Stimulated activated CD4-positive, alpha-beta T cell treated with anti-CD3 and anti-CD28 coated beads, TNF-alpha, amount 100 ng/mL, for 4 hours (primary cell): ENCODE results near the gene RPL6.
"Not testable (repeated sequence)": the region's sequence is repeated elsewhere in the genome, so short reads cannot be mapped to it uniquely, and the experiment has no call there.

Source experiments
- DNase-seq, 3 experiments: peaks; one replicate each; pipeline ENCODE4 v3.0.0-alpha.2; 2020; ENCODE audit warnings: low read depth in 3 of 3

RPL6 gene

DNA sequence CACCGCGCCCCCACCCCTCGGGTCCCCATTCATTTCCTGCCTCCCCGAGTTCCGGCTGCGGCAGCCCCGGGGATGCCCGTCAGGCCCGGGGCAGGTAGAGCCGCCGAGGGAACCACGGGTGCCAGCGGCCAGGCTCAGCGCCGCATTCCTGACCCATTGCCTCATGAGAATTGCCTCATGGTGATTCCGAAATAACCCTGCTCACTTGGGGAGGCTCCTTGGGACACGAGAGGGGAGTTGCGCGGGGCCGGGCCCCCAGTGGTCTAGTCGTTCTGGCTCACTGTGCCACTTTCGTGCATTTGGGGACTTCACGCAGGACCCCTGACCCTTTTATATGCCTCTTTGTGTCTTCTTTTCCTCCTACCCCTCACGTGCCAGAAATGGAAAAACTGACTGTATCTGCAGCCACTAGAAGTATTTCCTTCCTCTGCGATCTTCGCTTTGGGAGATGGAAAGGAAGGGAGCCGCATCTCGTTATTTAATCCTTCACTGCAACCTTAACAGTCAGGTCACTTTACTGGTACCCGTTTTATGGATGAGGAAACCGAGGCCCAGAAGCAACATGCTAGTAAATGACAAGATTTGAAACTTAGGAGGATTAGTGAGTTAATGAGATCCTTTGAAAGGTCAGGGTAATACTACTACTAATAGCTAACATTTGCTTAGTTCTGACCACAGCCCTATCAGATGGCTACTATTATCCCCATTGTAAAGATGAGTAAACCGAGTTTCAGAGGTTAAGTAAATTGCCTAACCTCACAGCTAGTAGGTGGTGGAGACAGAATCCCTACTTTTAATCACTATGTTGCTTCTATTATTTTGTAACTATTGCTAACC, 10.1 kb upstream of the RPL6 start:
- DNase-seq, result peak in 1 of 3 experiments; percentile 10

DNA sequence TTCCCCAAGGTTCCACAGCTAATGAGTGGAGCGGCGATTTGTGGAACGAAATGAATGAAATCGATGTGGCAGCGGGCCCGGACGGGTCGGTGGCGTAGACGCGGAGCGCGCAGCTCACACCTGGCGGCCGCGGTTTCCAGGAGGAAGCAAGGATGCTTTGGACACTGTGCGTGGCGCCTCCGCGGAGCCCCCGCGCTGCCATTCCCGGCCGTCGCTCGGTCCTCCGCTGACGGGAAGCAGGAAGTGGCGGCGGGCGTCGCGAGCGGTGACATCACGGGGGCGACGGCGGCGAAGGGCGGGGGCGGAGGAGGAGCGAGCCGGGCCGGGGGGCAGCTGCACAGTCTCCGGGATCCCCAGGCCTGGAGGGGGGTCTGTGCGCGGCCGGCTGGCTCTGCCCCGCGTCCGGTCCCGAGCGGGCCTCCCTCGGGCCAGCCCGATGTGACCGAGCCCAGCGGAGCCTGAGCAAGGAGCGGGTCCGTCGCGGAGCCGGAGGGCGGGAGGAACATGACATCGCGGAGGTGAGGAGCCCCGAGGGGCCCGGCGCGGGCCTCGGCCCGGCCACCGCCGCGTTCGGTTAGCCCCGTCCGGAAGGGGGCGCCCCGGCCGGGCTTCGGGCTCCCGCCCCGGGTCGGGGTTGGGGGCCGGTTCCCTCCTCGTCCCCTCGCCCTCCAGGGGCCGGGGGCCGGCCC, 9.3 kb upstream of the RPL6 start, which contains the start of gene PTPN11:
TSS of gene PTPN11 (plus strand) at position 340 of the 689 bp plus-strand sequence. CDS start at position 505, 165 bp downstream.
- peak; percentile 81 to 93 (median 86) for DNase-seq

DNA sequence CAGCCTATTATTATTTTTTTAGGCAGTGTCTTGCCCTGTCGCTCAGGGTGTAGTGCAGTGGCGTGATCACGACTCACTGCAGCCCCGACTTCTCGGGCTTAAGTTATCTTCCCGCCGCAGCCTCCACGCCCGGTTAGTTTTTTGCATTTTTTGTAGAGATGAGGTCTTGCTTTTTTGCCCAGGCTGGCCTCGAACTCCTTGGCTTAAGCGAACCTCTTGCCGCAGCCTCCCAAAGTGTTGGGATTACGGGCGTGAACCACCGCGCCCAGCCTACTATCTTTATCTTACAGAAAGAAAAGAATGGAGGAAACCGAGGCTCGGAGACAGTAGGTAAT, 8.8 kb upstream of the RPL6 start:
- no peak for DNase-seq

DNA sequence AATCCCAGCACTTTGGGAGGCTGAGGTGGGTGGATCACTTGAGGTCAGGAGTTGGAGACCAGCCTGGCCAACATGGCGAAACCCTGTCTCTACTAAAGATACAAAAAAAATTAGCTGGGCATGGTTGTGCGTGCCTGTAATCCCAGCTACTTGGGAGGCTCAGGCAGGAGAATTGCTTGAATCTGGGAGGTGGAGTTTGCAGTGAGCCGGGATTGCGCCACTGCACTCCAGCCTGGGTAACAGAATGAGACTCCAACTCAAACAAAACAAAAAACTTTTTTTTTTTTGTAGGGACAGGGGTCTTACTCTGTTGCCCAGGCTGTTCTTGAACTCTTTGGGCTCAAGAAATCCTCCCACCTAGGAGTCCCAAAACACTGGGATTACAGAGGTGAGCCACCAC, 6.1 kb upstream of the RPL6 start:
- DNase-seq, result not testable (repeated sequence)

DNA sequence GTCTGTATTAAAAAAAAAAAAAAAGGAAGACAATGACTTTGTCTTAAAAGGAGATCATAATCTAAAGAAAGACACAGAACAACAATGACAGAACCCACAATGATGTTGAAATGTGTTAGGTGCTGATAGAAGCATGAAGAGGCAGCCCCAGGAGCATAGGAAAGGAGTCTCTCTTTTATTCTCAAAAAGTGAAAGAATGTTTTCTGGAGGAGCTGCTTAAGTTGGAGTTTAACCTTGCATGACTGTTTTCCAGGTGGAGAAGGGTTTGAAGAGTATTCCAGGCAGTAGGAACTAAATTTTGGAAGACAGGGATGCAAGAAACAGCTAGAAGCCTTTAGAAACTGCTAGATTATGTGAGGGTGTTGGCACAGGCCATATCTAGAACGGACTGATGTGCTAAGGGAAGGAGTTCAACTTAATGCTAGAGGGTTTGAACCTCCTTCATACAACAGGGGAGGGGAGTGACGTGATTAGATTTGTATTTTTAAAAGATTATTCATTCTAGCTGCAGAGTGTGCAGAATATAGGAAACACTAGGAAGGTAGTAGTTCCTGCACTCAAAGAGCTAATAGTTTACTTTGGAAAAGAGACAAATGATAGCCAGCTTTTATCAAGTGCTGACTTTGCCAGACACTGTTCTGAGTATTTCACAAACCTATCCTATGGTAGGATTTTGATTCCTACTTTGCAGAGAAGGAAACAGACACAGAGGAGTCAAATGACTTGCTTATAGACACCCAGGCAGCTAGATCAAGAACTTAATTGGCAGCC, 4.6 kb upstream of the RPL6 start:
- no peak for DNase-seq

DNA sequence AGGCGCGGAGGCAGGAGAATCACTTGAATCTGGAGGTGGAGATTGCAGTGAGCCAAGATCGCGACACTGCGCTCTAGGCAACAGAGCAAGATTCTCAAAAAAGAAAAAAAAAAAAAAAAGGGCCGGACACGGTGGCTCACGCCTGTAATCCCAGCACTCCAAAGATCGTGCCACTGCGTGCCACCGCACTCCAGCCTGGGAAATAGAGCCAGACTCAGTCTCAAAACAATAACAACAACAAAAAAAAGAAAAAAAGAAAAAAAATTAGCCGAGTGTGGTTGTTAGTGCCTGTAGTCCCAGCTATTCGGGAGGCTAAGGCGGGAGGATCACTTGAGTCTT, 470 bp upstream of the RPL6 start:
- no peak for DNase-seq

DNA sequence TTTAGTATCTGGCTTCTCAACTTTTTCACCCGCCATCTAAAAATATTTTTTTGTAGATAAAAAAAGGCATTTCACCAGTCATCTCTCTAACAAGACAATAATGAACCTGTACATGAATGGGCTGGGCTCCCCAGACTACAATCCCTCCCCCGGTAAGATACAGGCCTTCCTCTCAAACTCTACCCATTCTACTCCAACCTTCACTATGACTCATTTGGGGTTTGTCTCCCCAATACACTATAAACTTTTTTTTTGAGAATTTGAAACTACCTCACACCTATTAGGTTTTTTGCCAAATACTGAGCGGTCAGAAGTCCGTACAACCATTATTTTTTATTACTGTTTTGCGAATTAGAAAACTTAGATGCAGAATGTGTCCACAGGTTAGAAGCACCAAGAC, 784 bp downstream of the RPL6 start:
- no peak for DNase-seq

DNA sequence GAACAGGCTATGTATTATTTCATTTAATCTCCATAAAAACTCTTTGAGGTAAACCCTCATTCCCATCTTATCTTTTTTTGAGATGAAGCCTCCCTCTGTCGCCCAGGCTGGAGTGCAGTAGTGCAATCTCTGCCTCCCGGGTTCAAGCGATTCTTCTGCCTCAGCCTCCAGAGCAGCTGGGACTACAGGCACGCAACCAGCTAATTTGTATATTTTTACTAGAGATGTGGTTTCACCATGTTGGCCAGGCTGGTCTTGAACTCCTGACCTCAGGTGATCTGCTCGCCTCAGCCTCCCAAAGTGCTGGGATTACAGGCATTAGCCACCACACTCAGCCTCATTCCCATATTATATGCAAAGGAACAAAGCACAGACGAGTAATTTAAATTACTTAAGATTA, 1.7 kb downstream of the RPL6 start:
- DNase-seq, result not testable (repeated sequence)

DNA sequence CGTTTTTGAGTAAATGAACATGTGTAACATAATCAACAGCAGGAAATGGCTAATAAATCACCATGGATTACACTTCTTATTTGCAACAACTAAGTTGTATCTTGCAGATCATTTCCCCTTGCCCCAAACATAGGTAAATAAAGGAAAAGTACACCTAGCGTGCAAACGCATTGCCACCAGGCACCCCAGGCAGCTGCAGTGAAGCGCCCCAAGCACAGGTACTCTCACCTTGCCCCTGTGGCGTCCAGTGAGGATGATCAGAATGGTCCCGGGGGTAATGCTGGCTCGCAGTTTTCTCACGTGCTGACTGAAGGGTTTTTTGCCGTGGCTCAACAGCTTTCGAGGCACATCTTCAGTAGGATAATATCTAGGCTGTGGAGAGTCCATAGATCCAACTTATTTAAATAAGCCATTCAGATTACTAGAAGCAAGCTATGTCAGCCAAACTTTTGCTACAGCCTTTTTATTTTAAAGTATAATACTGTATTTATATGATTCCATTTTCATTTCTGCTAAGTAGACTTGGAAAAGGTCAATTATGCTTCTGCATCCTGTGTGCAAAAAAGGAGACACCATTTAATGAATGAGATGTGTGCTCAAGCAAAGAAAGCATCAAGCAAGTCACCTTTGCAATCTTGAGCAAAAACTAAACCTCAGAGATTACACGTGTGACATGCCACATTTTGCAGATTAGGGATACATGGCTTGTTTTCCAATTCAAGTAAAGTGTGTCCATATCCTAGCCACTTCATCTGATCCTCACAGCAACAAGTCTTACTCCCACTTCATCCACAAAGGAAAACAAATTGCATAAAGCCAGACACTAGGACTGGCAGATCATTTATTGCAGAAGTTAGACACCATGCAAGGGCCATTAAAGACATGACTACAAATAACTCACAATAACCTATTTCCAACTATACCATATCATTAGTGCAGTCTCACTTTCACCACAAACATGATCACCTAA, 2.6 kb downstream of the RPL6 start:
- no peak for DNase-seq

DNA sequence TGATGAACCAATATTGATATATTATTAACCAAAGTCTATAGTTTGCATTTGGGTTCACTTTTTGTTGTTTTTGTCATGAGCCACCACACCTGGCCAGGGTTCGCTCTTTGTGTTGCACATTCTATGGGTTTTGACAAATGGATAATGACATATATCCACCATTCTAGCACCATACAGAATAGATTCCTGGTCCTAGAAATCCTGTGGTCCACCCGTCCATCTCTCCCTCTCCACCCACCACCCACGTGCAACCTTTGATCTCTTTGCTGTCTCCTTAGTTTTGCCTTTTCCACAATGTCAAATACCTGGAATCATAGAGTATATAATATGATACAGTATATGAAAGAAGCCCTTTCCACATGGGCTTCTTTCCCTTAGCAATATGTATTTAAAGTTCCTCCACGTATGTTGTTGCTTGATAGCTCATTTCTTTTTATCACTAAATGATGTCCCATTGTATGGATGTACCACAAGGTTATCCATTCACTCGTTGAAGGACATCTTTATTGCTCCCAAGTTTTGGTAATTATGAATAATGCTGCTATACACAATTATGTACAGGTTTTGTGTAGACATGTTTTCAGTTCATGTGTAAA, 7.4 kb downstream of the RPL6 start:
- no peak for DNase-seq

DNA sequence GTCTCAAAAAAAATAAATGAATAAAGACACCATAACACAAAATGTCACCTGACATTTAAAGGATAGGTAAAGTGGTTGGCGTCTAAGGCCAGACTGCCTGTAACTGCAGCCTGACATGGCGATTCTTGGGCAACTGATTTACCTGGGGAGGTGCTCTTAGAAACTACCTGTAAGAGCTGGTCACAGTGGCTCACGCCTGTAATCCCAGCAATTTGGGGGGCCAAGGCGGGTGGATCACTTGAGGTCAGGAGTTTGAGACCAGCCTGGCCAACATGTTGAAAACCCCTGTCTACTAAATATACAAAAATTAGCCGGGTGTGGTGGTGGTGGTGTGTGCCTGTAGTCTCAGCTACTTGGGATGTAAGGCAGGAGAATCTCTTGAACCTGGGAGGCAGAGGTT, 8.4 kb downstream of the RPL6 start:
- no peak for DNase-seq

DNA sequence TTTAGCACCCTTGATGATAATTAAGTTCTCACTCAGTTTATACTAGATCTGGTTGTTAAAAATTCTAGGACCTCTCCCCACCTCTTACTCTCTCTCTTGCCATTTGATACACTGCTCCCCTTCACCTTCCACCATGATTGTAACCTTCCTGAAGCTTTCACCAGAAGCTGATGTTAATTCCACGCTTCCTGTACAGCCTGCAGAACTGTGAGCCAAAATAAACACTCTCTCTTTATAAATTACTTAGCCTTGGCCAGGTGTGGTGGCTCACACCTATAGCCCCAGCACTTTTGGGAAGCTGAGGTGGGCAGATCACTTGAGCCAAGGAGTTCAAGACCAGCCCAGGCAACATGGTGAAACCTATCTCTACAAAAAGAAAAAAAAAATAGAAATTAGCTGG, 16.1 kb downstream of the RPL6 start:
- no peak for DNase-seq

DNA sequence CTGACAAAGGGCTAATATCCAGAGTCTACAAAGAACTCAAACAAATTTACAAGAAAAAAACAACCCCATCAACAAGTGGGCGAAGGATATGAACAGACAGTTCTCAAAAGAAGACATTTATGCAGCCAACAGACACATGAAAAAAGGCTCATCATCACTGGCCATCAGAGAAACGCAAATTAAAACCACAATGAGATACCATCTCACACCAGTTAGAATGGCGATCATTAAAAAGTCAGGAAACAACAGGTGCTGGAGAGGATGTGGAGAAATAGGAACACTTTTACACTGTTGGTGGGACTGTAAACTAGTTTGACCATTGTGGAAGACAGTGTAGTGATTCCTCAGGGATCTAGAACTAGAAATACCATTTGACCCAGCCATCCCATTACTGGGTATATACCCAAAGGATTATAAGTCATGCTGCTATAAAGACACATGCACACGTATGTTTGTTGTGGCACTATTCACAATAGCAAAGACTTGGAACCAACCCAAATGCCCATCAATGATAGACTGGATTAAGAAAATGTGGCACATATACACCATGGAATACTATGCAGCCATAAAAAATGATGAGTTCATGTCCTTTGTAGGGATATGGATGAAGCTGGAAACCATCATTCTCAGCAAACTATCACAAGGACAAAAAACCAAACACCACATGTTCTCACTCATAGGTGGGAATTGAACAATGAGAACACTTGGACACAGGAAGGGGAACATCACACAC, 19.3 kb downstream of the RPL6 start:
- not testable (repeated sequence) for DNase-seq

DNA sequence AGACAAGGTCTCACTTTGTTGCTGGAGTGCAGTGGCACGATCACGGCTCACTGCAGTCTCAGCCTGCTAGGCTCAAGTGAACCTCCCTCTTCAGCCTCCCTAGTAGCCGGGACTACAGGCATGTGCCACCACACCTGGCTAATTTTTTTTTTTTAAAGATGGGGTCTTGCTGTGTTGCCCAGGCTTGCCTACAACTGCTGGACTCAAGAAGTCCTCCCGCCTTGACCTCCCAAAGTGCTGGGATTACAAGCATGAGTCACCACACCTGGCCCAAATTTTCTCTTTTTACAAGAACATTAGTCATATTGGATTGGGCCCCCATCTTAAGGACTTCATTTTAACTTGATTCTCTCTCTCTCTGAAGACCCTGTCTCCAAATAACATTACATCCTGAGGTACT, 20.2 kb downstream of the RPL6 start:
- DNase-seq, result no peak

DNA sequence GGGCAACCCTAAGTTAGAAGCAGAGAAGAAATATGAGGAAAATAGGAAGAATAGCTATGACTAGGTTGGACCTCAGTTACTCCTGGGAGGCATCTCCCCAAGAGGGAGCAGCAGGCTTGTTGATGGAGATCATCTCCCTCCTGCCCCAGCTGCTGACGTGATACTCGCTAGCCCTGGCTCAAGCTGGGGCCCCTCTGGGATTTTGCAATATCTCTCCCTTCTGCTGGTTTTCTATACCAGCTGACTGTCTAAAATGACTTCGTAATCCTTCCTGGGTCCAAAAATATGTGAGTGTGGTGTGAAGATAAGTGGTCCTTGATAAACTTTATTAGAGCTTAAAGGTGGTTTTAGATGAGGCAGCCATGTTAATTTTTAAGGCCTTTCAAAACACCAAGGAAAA, 22.7 kb downstream of the RPL6 start:
- DNase-seq, result no peak

DNA sequence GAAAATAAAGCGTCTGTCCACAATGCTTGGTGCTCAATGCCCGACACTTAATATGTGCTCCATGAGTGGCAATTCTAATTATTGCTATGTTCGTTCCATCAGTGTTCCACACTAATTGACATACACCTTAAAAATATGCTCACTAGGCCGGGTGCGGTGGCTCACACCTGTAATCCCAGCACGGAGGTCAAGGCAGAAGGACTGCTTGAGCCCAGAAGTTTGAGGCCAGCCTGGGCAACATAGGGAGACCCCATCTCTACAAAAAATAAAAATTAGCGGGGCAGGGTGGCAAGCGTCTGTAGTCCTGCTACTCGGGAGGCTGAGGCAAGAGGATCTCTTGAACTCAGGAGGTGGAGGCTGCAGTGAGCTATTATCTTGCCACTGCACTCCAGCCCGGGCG, 26.5 kb downstream of the RPL6 start:
- DNase-seq, result no peak

DNA sequence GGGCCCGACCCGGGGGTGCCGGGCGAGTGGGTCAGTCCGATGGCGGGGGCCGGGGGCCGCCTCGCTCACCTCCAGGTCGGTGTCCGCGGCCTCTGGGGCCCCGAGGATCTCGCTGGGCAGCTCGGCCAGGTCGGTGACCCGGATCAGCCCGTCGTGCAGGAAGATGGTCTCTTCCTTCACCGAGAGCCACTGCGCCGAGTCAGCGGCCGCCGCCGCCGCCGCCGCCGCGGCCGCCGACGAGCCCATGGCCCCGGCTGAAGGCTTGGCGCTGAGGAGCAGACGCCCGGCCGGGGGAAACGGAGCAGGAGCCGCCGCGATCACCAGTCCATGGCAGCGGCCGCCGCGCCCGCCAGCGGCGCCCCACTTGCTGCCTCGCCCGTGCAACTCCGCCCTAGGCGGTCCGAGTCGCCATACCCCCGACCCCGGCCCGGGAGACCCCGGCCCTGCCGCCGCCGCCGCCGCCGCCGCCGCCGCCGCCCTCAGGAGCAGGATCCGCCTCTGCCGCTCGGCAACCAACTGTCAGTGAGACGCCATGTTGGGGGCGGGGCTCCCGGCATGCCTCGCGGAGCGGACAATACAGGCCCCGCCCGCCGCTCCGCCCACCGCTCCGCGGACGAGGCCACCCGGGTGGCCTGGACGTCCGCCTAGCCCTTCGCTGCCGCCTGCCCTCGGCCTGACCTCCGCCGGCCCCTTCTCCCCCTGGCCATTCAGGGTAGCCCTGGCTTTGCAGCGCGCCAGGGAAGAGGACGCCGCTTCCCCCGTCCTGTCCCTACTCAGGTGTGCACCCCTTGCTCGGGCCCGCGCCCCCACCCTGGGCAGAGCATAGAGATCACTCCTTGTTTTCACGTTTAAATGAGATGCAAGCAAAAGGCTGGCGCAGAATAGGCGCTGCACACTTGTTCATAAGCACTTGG, 27.3 kb downstream of the RPL6 start, which contains the start of gene HECTD4:
TSS of gene HECTD4 (minus strand) at position 549 of the 914 bp plus-strand sequence. CDS start at position 246, 303 bp downstream.
- peak; percentile 85 to 95 (median 87) for DNase-seq

DNA sequence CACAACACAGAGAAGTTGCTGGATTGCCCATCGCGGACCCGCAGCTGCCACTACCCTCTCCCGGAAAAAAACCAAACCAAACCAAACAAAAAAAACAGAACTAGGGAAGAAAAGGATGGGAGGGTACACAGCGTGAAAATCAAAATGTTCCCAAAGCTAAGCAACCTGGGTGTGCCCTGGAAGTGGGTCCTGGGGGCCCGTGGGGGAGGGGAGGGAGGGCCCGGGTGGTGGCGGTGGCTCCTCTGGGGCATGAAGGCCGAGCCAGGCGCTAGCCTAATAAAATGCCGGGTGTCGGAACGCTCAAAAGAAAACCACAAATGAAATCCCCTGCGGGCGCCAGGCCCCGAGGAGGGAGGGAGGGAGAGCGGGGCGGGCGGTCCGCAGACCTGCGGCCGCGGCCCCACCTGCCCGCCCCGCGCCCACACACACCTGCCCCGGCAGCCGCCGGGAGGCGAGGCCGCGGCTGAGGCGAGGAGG, 28.0 kb downstream of the RPL6 start:
- no peak for DNase-seq
